LHCN-M2 (cell line): ENCODE measurements around the gene USP17L17. TPM values are rescaled to one million over a fixed set of nuclear protein-coding genes. Genes with fewer than 3 reads are reported as not detected.
"Not testable (repeated sequence)": the region's sequence is repeated elsewhere in the genome, so short reads cannot be mapped to it uniquely, and the experiment has no call there.

Experiments used
- DNase-seq: peaks from one replicate; pipeline ENCODE4 v3.0.0-alpha.2; 2012; ENCODE audit warnings: low read depth
- polyA plus RNA-seq: library from polyadenylated mRNA; unstranded; fragments of >200 nt; gene quantifications from one replicate; pipeline ENCODE4 v1.2.1, GENCODE V29; 2012; ENCODE audit warnings: missing spikeins
- total RNA-seq: library from RNA; depleted of rRNA; stranded (reverse); fragments of >200 nt; gene quantifications from 2 replicates; pipeline ENCODE4 v1.2.3, GENCODE V29; 2014; rRNA removed

USP17L17 gene, protein sequence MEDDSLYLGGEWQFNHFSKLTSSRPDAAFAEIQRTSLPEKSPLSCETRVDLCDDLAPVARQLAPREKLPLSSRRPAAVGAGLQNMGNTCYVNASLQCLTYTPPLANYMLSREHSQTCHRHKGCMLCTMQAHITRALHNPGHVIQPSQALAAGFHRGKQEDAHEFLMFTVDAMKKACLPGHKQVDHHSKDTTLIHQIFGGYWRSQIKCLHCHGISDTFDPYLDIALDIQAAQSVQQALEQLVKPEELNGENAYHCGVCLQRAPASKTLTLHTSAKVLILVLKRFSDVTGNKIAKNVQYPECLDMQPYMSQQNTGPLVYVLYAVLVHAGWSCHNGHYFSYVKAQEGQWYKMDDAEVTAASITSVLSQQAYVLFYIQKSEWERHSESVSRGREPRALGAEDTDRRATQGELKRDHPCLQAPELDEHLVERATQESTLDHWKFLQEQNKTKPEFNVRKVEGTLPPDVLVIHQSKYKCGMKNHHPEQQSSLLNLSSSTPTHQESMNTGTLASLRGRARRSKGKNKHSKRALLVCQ
- total RNA-seq = not detected in 2 replicates
- not detected for polyA plus RNA-seq

DNA sequence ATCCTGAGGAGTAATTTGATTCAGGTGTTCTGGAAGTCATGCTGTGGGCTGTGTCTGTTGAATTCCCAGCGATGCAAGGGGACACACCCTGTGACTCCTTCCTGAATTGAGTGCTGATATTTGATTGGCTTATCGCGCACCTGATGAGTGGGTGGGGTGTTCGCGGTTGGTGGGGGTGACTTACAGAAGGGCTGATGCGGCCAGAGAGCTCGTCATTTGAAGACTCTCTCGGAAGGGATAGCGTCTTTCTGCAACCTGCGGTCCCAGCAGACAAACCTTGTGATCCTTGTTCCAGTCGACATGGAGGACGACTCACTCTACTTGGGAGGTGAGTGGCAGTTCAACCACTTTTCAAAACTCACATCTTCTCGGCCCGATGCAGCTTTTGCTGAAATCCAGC lies at the start of gene USP17L17:
USP17L17 (plus strand) TSS at position 301 of the 400 bp plus-strand sequence; CDS start at position 301, 0 bp downstream.
- not testable (repeated sequence) for DNase-seq

DNA sequence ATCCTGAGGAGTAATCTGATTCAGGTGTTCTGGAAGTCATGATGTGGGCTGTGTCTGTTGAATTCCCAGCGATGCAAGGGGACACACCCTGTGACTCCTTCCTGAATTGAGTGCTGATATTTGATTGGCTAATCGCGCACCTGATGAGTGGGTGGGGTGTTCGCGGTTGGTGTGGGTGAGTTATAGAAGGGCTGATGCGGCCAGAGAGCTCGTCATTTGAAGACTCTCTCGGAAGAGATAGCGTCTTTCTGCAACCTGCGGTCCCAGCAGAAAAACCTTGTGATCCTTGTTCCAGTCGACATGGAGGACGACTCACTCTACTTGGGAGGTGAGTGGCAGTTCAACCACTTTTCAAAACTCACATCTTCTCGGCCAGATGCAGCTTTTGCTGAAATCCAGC lies 33.3 kb upstream of the USP17L17 start, which contains the start of gene USP17L10:
USP17L10 (plus strand) TSS at position 301 of the 400 bp plus-strand sequence; CDS start at position 301, 0 bp downstream.
- not testable (repeated sequence) for DNase-seq

DNA sequence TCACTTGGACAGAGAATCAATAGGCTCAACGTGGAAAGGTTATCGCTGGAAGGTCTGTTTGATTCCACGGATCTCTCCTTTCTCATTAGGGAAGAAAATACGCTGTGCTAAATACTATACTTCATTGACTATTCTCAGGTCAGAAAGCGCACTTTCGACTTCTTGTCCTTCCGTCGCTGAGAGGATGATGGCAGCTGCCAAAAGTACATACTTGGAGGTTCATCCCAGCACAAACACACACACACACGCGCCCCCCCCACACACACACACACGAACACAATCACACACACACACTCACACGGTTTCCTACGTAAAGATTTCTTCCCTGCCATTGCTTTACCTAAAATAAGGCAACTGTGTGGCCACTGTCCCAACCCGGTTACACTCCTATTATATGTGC lies 29.0 kb upstream of the USP17L17 start:
- DNase-seq = not testable (repeated sequence)

DNA sequence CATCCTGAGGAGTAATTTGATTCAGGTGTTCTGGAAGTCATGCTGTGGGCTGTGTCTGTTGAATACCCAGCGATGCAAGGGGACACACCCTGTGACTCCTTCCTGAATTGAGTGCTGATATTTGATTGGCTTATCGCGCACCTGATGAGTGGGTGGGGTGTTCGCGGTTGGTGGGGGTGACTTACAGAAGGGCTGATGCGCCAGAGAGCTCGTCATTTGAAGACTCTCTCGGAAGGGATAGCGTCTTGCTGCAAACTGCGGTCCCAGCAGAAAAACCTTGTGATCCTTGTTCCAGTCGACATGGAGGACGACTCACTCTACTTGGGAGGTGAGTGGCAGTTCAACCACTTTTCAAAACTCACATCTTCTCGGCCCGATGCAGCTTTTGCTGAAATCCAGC lies 28.6 kb upstream of the USP17L17 start, which contains the start of gene USP17L11:
USP17L11 (plus strand) TSS at position 301 of the 400 bp plus-strand sequence; CDS start at position 301, 0 bp downstream.
- not testable (repeated sequence) for DNase-seq

DNA sequence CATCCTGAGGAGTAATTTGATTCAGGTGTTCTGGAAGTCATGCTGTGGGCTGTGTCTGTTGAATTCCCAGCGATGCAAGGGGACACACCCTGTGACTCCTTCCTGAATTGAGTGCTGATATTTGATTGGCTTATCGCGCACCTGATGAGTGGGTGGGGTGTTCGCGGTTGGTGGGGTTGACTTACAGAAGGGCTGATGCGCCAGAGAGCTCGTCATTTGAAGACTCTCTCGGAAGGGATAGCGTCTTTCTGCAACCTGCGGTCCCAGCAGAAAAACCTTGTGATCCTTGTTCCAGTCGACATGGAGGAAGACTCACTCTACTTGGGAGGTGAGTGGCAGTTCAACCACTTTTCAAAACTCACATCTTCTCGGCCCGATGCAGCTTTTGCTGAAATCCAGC lies 23.8 kb upstream of the USP17L17 start, which contains the start of gene USP17L12:
USP17L12 (plus strand) TSS at position 301 of the 400 bp plus-strand sequence; CDS start at position 301, 0 bp downstream.
- not testable (repeated sequence) for DNase-seq

DNA sequence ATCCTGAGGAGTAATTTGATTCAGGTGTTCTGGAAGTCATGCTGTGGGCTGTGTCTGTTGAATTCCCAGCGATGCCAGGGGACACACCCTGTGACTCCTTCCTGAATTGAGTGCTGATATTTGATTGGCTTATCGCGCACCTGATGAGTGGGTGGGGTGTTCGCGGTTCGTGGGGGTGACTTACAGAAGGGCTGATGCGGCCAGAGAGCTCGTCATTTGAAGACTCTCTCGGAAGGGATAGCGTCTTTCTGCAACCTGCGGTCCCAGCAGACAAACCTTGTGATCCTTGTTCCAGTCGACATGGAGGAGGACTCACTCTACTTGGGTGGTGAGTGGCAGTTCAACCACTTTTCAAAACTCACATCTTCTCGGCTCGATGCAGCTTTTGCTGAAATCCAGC lies 19.1 kb upstream of the USP17L17 start, which contains the start of gene USP17L13:
USP17L13 (plus strand) TSS at position 301 of the 400 bp plus-strand sequence; CDS start at position 301, 0 bp downstream.
- DNase-seq = not testable (repeated sequence)

DNA sequence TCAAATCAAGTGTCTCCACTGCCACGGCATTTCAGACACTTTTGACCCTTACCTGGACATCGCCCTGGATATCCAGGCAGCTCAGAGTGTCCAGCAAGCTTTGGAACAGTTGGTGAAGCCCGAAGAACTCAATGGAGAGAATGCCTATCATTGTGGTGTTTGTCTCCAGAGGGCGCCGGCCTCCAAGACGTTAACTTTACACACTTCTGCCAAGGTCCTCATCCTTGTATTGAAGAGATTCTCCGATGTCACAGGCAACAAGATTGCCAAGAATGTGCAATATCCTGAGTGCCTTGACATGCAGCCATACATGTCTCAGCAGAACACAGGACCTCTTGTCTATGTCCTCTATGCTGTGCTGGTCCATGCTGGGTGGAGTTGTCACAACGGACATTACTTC lies 13.4 kb upstream of the USP17L17 start:
- not testable (repeated sequence) for DNase-seq

DNA sequence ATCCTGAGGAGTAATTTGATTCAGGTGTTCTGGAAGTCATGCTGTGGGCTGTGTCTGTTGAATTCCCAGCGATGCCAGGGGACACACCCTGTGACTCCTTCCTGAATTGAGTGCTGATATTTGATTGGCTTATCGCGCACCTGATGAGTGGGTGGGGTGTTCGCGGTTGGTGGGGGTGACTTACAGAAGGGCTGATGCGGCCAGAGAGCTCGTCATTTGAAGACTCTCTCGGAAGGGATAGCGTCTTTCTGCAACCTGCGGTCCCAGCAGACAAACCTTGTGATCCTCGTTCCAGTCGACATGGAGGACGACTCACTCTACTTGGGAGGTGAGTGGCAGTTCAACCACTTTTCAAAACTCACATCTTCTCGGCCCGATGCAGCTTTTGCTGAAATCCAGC lies 9.6 kb upstream of the USP17L17 start, which contains the start of gene USP17L15:
USP17L15 (plus strand) TSS at position 301 of the 400 bp plus-strand sequence; CDS start at position 301, 0 bp downstream.
- not testable (repeated sequence) for DNase-seq

DNA sequence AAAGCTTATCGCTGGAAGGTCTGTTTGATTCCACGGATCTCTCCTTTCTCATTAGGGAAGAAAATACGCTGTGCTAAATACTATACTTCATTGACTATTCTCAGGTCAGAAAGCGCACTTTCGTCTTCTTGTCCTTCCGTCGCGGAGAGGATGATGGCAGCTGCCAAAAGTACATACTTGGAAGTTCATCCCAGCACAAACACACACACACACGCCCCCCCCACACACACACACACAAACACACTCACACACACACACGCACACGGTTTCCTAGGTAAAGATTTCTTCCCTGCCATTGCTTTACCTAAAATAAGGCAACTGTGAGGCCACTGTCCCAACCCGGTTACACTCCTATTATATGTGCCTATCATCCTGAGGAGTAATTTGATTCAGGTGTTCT lies 5.2 kb upstream of the USP17L17 start:
- DNase-seq = not testable (repeated sequence)

DNA sequence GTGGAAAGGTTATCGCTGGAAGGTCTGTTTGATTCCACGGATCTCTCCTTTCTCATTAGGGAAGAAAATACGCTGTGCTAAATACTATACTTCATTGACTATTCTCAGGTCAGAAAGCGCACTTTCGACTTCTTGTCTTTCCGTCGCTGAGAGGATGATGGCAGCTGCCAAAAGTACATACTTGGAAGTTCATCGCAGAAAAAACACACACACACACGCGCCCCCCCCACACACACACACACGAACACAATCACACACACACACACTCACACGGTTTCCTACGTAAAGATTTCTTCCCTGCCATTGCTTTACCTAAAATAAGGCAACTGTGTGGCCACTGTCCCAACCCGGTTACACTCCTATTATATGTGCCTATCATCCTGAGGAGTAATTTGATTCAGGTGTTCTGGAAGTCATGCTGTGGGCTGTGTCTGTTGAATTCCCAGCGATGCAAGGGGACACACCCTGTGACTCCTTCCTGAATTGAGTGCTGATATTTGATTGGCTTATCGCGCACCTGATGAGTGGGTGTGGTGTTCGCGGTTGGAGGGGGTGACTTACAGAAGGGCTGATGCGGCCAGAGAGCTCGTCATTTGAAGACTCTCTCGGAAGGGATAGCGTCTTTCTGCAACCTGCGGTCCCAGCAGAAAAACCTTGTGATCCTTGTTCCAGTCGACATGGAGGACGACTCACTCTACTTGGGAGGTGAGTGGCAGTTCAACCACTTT lies 4.4 kb downstream of the USP17L17 start, which contains the start of gene USP17L18:
USP17L18 (plus strand) TSS at position 678 of the 728 bp plus-strand sequence; CDS start at position 678, 0 bp downstream.
- DNase-seq = not testable (repeated sequence)

DNA sequence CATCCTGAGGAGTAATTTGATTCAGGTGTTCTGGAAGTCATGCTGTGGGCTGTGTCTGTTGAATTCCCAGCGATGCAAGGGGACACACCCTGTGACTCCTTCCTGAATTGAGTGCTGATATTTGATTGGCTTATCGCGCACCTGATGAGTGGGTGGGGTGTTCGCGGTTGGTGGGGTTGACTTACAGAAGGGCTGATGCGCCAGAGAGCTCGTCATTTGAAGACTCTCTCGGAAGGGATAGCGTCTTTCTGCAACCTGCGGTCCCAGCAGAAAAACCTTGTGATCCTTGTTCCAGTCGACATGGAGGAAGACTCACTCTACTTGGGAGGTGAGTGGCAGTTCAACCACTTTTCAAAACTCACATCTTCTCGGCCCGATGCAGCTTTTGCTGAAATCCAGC lies 9.4 kb downstream of the USP17L17 start, which contains the start of gene USP17L19:
USP17L19 (plus strand) TSS at position 301 of the 400 bp plus-strand sequence; CDS start at position 301, 0 bp downstream.
- DNase-seq = not testable (repeated sequence)

DNA sequence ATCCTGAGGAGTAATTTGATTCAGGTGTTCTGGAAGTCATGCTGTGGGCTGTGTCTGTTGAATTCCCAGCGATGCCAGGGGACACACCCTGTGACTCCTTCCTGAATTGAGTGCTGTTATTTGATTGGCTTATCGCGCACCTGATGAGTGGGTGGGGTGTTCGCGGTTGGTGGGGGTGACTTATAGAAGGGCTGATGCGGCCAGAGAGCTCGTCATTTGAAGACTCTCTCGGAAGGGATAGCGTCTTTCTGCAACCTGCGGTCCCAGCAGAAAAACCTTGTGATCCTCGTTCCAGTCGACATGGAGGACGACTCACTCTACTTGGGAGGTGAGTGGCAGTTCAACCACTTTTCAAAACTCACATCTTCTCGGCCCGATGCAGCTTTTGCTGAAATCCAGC lies 14.1 kb downstream of the USP17L17 start, which contains the start of gene USP17L20:
USP17L20 (plus strand) TSS at position 301 of the 400 bp plus-strand sequence; CDS start at position 301, 0 bp downstream.
- DNase-seq = not testable (repeated sequence)

DNA sequence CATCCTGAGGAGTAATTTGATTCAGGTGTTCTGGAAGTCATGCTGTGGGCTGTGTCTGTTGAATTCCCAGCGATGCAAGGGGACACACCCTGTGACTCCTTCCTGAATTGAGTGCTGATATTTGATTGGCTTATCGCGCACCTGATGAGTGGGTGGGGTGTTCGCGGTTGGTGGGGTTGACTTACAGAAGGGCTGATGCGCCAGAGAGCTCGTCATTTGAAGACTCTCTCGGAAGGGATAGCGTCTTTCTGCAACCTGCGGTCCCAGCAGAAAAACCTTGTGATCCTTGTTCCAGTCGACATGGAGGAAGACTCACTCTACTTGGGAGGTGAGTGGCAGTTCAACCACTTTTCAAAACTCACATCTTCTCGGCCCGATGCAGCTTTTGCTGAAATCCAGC lies 18.9 kb downstream of the USP17L17 start, which contains the start of gene USP17L21:
USP17L21 (plus strand) TSS at position 301 of the 400 bp plus-strand sequence; CDS start at position 301, 0 bp downstream.
- DNase-seq = not testable (repeated sequence)

DNA sequence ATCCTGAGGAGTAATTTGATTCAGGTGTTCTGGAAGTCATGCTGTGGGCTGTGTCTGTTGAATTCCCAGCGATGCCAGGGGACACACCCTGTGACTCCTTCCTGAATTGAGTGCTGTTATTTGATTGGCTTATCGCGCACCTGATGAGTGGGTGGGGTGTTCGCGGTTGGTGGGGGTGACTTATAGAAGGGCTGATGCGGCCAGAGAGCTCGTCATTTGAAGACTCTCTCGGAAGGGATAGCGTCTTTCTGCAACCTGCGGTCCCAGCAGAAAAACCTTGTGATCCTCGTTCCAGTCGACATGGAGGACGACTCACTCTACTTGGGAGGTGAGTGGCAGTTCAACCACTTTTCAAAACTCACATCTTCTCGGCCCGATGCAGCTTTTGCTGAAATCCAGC lies 23.6 kb downstream of the USP17L17 start, which contains the start of gene USP17L22:
USP17L22 (plus strand) TSS at position 301 of the 400 bp plus-strand sequence; CDS start at position 301, 0 bp downstream.
- not testable (repeated sequence) for DNase-seq

DNA sequence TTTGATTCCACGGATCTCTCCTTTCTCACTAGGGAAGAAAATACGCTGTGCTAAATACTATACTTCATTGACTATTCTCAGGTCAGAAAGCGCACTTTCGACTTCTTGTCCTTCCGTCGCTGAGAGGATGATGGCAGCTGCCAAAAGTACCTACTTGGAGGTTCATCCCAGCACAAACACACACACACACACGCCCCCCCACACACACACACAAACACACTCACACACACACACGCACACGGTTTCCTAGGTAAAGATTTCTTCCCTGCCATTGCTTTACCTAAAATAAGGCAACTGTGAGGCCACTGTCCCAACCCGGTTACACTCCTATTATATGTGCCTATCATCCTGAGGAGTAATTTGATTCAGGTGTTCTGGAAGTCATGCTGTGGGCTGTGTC lies 28.0 kb downstream of the USP17L17 start:
- DNase-seq = not testable (repeated sequence)

Other genes starting within 250 kb of the USP17L17 start
- gene FAM90A26, start 73.5 kb upstream of the USP17L17 start, total RNA-seq = not detected in 2 replicates
- gene USP17L10, start 33.2 kb upstream of the USP17L17 start, total RNA-seq = not detected in 2 replicates
- not detected in 2 replicates for gene USP17L11, start 28.5 kb upstream of the USP17L17 start, total RNA-seq
- not detected in 2 replicates for gene USP17L12, start 23.7 kb upstream of the USP17L17 start, total RNA-seq
- gene USP17L13, start 19.0 kb upstream of the USP17L17 start, total RNA-seq = not detected in 2 replicates
- gene USP17L15, start 9.5 kb upstream of the USP17L17 start, total RNA-seq = not detected in 2 replicates
- gene USP17L18, start 4.8 kb downstream of the USP17L17 start, total RNA-seq = not detected in 2 replicates
- gene USP17L19, start 9.5 kb downstream of the USP17L17 start, total RNA-seq = not detected in 2 replicates
- gene USP17L20, start 14.2 kb downstream of the USP17L17 start, total RNA-seq = not detected in 2 replicates
- gene USP17L21, start 19.0 kb downstream of the USP17L17 start, total RNA-seq = not detected in 2 replicates
- gene USP17L22, start 23.7 kb downstream of the USP17L17 start, total RNA-seq = not detected in 2 replicates
- not detected in 2 replicates for gene USP17L24, start 81.3 kb downstream of the USP17L17 start, total RNA-seq
- gene USP17L25, start 86.0 kb downstream of the USP17L17 start, total RNA-seq = not detected in 2 replicates
- not detected in 2 replicates for gene USP17L26, start 90.8 kb downstream of the USP17L17 start, total RNA-seq
- gene USP17L5, start 95.5 kb downstream of the USP17L17 start, total RNA-seq = not detected in 2 replicates
- not detected in 2 replicates for gene USP17L27, start 100.3 kb downstream of the USP17L17 start, total RNA-seq
- gene USP17L28, start 105.0 kb downstream of the USP17L17 start, total RNA-seq = not detected in 2 replicates
- not detected in 2 replicates for gene USP17L29, start 109.8 kb downstream of the USP17L17 start, total RNA-seq
- not detected in 2 replicates for gene USP17L30, start 119.2 kb downstream of the USP17L17 start, total RNA-seq
- not detected in 2 replicates for gene DEFB131A, start 200.5 kb downstream of the USP17L17 start, total RNA-seq